Raji (cell line): ENCODE data around the gene ACER3.

Experiments used
- POLR2A ChIP-seq: IDR thresholded peaks from 2 replicates; pipeline ENCODE4 v1.6.1; 2011; ENCODE audit warnings: low read depth, low read length, control low read depth; ENCODE audit not compliant: insufficient read depth

The ACER3 gene

DNA sequence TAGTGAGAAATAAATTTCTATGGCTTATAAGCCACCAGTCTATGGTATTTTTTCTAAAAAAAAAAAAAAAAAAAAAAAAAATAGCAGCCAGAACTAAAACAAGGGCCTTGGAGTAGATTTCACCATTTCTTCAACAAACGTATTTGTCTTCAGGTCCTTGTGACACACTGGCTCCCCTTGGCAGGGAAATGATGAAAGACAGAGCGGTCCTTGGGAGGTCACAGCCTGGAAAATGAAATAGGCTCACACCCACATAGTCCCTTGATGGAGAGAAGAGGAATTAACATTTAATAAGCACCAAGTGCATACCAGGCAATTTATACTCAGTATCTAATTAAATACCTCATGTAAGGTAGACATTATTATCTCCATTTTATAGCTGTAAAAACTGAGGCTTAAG, 25.7 kb upstream of the ACER3 start:
- TF ChIP-seq POLR2A: no peak

GRCh38 chr11:76835928-76836612, 24.6 kb upstream of the ACER3 start:
- TF ChIP-seq POLR2A: no peak

- no peak for TF ChIP-seq POLR2A
Observed at GRCh38 chr11:76836613-76837291, 24.0 kb upstream of the ACER3 start.

DNA sequence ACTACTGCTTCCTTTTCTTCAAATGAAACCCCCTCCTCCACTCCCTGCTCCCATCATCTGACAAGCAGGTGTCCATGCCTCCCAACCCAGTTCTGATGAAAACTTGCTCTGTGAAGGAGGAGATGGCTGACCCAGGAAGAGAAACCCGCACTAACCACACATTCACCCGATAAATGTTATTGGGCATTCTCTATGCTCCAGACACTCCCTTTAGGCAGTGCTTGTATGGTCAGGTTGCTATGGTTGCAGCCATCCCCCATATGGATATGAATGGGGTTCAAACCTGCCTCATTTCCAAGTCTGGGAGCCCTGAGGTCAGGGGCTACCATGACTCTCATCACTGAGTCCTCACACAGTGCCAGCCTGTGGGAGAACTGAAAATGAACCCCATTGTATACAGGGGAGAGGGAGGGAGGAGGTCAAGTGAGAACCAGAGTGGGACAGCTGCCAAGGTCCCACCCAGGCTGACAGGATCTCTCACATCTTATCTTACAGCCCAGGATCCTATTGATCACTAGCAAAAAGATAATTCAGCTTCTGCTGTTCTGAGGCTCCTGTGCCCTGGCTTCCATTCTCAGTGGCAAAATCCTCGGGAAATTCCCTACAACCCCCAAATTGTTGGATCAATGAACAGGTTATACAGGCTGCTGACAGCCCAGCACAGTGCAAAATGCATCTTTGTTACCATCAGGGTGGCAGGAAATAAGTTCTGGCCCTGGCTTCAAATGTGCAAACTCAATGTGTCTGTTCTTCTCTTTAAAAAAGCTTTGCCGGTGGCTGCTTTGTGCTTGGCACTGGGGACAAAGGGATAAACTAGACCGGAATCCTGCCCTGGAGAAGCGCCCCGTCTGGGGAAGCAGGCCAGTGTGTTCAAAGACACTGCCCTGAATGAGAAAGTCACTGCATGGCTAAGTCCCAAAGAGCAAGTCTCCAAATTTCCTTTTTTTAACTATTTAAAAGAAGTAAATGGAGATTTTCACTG, 22.7 kb upstream of the ACER3 start:
- no peak for TF ChIP-seq POLR2A

DNA sequence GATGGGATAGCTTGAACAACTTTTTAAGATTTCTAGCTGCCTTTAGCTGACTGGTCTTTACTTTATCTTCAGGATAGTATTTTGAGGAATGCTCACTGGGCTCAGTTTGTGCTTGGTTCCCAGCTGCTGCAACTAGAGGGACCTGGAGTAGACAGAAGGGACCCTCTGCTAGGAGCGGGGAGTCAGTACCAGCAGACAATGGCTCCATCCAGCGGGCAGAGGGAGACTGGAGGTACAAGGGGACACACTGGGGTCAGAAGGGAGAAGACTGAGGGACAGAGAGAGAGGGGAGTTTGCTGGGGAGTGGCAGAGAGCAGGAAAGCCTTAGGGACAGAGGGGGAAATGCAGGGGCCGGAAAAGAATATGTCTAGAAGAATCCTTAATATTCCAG, 22.0 kb upstream of the ACER3 start:
- TF ChIP-seq POLR2A: no peak

DNA sequence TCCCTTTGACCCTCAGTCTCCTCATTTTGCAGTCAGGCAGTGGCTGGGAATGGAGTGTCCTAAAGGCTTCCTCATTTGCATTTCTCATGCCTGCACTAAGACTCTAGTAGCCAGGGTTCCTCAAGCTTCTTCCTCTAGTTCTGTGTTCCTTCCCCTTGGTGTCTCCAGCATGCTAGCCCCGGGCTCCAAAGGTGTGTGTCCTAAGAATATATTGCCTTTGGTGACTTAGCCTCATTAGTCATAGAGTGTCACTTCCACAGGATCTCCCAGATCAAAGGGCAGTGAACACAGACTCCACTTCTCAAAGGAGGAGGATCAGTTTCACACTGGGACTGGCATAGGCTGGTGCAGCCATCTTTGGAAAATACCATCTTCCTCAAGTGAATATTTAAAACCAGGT, 21.4 kb upstream of the ACER3 start:
- TF ChIP-seq POLR2A: no peak

DNA sequence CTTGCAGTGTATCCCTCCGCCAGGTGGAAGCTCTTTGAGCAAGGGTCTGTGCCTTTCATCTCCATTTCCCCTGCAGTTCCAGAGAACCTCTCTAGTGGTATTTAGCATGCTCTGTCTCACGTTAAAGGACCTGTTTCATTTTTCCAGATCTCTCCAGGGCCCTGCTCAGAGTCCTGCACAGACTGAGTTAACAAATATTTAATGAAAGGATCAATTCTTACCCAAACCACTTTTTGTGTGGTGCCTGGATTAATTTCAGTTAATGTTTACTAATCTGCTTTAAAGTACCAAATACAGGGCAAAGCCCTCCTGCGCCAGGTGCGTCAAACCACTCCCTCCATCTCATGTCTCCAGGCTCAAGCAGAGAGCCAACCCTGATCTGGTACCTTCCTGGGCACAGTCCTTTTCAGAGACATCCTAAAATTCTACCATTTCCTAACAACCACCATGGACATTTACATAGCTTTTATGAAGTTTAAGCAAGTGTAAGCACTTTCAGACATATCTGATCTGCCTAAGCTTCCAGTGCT, 18.7 kb upstream of the ACER3 start:
- no peak for TF ChIP-seq POLR2A

- TF ChIP-seq POLR2A: no peak
Observed at GRCh38 chr11:76843907-76844306, 16.8 kb upstream of the ACER3 start.

DNA sequence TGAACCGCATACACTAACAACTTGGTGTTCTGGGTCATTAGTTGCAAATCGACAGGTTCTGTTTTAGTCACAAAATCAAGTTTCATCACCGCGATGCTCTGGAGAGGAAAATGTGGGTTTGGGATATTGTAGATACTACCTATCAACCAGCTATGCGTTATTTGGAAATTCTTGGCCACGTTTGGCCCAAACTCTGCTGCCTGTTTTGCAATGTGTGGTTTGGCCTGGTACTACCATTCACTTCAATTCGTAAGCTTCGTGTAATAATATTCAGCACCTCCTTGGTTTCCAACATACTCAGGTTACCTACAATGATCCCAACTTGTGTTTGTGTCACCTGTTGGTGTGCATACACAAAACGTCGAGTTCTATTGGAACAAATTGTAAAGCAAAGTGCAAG, 16.2 kb upstream of the ACER3 start:
- no peak for TF ChIP-seq POLR2A

DNA sequence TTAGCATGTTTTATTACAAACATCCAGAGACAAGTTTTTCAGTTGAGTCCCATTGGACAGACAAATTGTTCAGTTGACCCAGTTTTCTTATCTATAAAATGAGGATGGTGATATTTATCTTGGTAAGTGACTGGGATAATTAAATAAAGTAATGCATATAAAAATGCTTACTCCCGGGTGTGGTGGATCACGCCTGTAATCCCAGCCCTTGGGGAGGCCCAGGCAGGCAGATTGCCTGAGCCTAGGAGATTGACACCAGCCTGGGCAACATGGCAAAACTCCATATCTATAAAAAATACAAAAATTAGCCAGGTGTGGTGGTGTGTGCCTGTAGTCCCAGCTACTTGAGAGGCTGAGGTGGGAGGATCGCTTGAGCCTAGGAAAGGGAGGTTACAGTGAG, 15.6 kb upstream of the ACER3 start:
- no peak for TF ChIP-seq POLR2A

DNA sequence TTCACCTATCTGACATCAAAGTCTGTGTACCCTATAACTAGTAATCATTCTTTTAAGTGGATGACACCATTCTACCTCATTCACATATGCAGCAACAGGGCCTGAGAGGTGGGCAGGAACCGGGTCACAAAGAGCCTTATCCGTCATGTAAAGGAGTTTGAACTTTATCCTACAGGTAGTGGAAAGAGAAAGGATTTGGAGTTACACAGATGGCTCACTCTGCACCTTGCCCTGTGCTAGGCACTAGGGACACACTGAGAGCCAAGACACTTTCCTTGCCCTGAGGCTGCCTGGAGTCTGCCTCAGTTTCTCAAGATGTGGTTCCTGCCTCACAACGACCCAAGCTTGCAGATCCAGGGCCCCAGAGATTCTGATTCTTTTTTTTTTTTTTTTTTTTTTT, 14.3 kb upstream of the ACER3 start:
- TF ChIP-seq POLR2A: no peak

- TF ChIP-seq POLR2A: no peak
Observed at GRCh38 chr11:76849376-76849775, 11.3 kb upstream of the ACER3 start.

DNA sequence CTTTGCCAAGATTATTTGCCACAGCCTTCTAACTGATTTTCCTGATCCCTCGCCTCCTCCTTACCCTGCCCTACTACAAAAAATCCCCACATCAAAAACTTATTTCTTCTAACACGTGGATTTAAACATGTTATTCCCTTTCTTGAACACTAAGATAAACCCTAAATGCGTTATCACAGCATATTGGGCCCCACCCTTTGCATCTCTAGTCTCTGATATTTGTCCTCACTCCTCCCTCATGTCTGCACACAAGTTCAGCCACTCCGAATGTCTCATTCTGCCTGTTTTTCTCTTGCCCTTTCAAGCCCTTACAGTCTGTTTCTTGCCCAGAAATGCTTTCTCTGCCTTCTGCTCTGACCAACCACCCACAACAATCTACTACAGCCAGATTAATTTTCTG, 10.6 kb upstream of the ACER3 start:
- no peak for TF ChIP-seq POLR2A

- TF ChIP-seq POLR2A: no peak
Observed at GRCh38 chr11:76850815-76851214, 9.9 kb upstream of the ACER3 start.

GRCh38 chr11:76854709-76855108, 6.0 kb upstream of the ACER3 start:
- TF ChIP-seq POLR2A: no peak

DNA sequence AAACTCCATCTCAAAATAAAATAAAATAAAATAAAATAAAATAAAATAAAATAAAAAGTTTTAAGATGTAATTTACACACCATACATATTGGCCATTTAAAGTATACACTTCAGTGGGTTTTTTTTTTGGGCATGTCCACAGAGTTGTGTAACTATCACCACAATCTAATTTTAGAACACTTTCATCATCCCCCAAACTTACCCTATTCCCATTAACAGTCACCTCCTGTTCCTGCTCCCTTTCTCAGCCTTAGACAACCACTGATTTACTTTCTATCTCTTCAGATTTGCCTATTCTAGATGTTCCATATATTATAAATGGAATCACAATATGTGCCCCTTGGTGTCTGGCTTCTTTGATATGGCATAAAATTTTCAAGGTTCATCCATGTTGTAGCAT, 4.6 kb upstream of the ACER3 start:
- TF ChIP-seq POLR2A: no peak

DNA sequence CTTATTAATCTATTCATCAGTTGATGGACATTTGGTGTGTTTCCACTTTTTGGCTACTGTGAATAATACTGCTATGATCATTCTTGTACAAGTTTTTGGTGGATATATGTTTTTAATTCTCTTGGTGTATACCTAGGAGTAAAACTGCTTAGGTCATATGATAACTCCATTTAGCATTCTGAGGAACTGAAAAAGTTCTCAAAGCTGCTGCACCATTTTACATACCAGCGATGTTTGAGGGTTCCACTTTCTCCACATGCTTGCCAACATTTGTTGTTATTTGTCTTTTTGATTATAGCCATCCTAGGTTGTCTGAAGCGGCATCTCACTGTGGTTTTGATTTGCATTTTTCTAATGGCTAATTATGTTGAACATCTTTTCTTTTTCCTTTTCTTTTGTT, 4.1 kb upstream of the ACER3 start:
- no peak for TF ChIP-seq POLR2A
